BE2C (cell line): ENCODE data around the gene DNAJC16.
"Not testable (repeated sequence)": the region's sequence is repeated elsewhere in the genome, so short reads cannot be mapped to it uniquely, and the experiment has no call there.

Experiments used
- DNase-seq: peaks from one replicate; pipeline ENCODE4 v3.0.0-alpha.2; 2020
- H3K27me3 ChIP-seq: fragments of 250-450 bp; sonication (Bioruptor Pico); 2 replicates; pipeline ENCODE4 v1.5.1; 2020; ENCODE audit warnings: mild to moderate bottlenecking
- H3K36me3 ChIP-seq: fragments of 250-450 bp; sonication (Bioruptor Pico); 2 replicates; pipeline ENCODE4 v1.5.1; 2020; ENCODE audit warnings: mild to moderate bottlenecking
- H3K4me1 ChIP-seq: fragments of 250-450 bp; sonication (Bioruptor Pico); 2 replicates; pipeline ENCODE4 v1.5.1; 2020
- H3K4me3 ChIP-seq: 2 replicates; pipeline ENCODE4 v1.5.1; 2011; ENCODE audit warnings: low read depth, low read length
- H3K9me3 ChIP-seq: fragments of 250-450 bp; sonication (Bioruptor Pico); 2 replicates; pipeline ENCODE4 v1.5.1; 2020
- TF ChIP-seq, protein P1 (sequence below): IDR thresholded peaks from 2 replicates; pipeline ENCODE4 v1.5.1; 2012; ENCODE audit warnings: mild to moderate bottlenecking, low read depth, low read length

DNAJC16 gene

DNA sequence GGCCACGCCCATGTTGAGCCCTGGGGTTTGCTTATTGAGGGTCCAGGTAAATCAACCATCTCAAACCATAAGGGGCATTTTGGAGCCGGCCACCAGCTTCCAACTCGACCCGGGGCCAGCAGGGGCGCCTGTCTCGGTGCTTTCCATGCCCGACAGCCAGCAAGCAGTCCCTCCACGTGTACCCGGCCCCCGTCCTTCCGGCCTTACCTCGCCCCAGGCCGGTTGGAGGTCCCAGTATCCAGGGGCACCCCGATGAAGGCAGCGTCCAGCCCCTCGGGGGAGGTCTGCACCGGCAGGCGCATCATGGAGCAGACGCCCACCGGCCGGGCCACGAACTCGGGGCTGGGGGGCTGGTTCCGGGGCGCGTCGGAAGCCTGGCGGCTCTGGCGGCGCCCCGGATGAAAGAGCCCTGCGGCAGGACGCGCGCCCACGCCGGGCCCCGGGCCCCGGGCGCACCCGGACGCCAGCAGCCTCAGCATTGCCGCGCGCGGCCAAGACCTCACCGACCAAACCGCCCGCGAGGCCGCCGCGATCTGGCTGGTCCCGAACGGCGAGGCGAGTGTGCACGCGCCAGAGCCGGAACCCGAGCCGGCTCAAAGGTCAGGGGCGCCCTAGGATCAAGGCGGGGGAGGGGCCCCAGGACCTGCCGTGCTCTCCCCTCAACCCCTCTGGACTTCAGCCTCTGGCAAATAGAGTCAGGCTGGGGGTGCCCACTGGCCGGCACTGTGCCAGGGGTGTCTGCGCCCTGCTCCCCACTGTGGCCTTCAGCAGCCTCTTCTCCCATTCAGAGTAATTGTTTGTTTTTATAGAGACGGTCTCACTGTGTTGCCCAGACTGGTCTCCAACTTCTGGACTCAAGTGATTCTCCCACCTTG is 58.1 kb downstream of the DNAJC16 start, which contains the start of gene AGMAT:
Gene AGMAT (minus strand): TSS at position 563 of the 875 bp plus-strand sequence. CDS start 84 bp downstream, at position 479.
- Histone ChIP-seq H3K36me3 (no peaks in the 10 kb centered on the region), H3K4me3 (peak within 1 kb of the TSS; percentile 53), H3K27me3 (no peaks in the 10 kb centered on the region), H3K4me1 (no peaks in the 10 kb centered on the region), H3K9me3 (no peaks in the 10 kb centered on the region)
- TF ChIP-seq, protein P1, sequence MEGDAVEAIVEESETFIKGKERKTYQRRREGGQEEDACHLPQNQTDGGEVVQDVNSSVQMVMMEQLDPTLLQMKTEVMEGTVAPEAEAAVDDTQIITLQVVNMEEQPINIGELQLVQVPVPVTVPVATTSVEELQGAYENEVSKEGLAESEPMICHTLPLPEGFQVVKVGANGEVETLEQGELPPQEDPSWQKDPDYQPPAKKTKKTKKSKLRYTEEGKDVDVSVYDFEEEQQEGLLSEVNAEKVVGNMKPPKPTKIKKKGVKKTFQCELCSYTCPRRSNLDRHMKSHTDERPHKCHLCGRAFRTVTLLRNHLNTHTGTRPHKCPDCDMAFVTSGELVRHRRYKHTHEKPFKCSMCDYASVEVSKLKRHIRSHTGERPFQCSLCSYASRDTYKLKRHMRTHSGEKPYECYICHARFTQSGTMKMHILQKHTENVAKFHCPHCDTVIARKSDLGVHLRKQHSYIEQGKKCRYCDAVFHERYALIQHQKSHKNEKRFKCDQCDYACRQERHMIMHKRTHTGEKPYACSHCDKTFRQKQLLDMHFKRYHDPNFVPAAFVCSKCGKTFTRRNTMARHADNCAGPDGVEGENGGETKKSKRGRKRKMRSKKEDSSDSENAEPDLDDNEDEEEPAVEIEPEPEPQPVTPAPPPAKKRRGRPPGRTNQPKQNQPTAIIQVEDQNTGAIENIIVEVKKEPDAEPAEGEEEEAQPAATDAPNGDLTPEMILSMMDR, result peak; percentile 35; the same call in 1 of the 2 replicates
- DNase-seq, result peak; percentile 57

DNA sequence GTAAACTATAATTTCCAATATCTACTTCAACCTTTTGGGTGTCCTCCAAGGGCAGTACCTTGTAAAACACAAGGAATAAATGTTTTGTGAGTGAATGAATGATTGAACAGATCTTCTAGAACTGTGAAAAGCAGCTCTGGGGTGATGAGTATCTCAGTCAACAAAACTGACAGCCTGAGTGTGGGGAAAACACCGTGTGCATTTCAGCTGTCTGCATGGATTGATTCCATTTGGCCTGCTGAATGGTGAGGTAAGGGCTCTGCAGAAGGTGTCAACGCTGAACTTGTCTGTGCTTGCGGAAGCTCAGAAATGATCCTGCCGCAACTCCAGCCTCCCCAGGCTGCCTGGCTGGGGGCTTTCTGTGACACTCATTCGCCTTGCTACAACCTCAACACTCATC is 65.6 kb downstream of the DNAJC16 start:
- DNase-seq, result no peak
- Histone ChIP-seq H3K4me3 (no peak overlapping the region), H3K4me1 (no peaks in the 10 kb centered on the region), H3K36me3 (no peaks in the 10 kb centered on the region), H3K9me3 (no peaks in the 10 kb centered on the region), H3K27me3 (no peaks in the 10 kb centered on the region)
- TF ChIP-seq, protein P1, result no peak

DNA sequence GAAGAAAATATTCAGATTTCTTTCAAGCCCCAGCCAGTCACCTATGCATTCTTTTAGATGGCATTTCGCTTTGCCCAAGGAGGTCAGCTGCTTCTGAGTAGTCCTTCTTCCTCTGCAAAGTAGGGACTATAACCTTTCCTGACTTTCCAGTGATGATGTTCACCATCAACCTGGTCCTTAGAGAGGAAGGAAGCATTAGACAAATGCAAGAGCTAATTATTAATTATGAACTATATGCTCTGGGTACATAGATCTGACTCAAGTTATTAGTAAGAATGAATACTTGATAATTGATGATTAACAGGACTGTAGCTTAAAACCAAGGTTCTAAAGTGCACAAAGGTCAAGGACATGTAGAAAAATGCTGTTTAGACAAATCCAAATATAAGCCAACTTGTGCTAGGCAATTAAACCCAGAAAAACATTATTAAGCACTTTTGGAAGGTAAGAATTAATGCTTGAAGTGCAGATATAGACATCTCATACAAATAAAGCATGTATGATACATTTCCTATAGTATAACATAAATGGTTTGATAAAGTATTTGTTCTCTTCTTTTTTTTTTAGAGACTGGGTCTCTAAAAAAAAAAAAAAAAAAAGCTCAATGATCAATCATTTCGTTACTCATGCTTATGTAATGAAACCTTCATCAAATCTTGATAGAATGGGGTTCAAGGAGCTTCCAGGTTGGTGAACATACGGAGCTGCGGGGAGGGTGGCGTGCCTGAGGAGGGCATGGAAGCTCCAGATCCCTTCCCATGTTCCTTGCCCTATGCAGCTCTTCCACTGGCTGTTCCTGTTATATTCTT is 69.4 kb downstream of the DNAJC16 start:
- Histone ChIP-seq H3K27me3 (no peaks in the 10 kb centered on the region), H3K4me3 (no peak overlapping the region), H3K4me1 (no peaks in the 10 kb centered on the region), H3K36me3 (no peaks in the 10 kb centered on the region), H3K9me3 (no peaks in the 10 kb centered on the region)
- TF ChIP-seq, protein P1, result no peak
- DNase-seq, result no peak

DNA sequence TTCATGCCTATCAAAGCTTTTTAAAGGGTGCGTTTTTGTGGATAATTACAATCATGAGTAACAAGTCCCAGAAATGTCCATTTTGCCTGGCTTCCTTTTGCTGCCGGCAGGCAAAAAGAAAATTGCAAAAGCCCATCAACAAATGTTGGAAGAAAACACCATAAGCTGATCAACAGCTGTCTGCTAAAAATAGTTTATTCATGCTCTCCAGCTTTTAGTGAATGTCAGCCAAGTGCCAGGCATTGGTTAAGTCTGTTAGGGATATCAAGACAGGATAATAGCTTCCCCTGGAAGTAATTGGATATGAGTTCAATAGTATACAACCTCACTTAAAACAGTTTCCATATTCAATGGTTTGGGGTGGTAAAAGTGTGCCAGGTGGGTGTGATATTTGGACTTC is 71.8 kb downstream of the DNAJC16 start:
- H3K27me3 ChIP-seq, result no peaks in the 10 kb centered on the region
- no peak overlapping the region for H3K4me3 ChIP-seq
- H3K9me3 ChIP-seq, result no peaks in the 10 kb centered on the region
- no peaks in the 10 kb centered on the region for H3K36me3 ChIP-seq
- no peaks in the 10 kb centered on the region for H3K4me1 ChIP-seq
- TF ChIP-seq, protein P1, result no peak
- no peak for DNase-seq

GRCh38 chr1:15603050-15603965 is 76.7 kb downstream of the DNAJC16 start:
- peak; percentile 93 for DNase-seq
- no peaks in the 10 kb centered on the region for H3K36me3 ChIP-seq
- TF ChIP-seq, protein P1, result no peak
- H3K4me3 ChIP-seq, result peak overlapping the region; percentile 71
- no peaks in the 10 kb centered on the region for H3K27me3 ChIP-seq
- H3K4me1 ChIP-seq, result no peaks in the 10 kb centered on the region
- H3K9me3 ChIP-seq, result no peaks in the 10 kb centered on the region

- H3K36me3 ChIP-seq, H3K9me3 ChIP-seq, H3K27me3 ChIP-seq, DNase-seq, H3K4me1 ChIP-seq: not testable (repeated sequence)
- H3K4me3 ChIP-seq, result peak overlapping the region; percentile 71
Measured at GRCh38 chr1:15603966-15604282, 77.3 kb downstream of the DNAJC16 start.

- H3K9me3 ChIP-seq, H3K4me1 ChIP-seq, H3K36me3 ChIP-seq, H3K27me3 ChIP-seq, DNase-seq, H3K4me3 ChIP-seq: not testable (repeated sequence)
Measured at GRCh38 chr1:15604400-15604799, 77.8 kb downstream of the DNAJC16 start.
